Stimulated activated CD4-positive, alpha-beta T cell treated with anti-CD3 and anti-CD28 coated beads, Interleukin-4, amount 100 ng/mL, for 24 hours (primary cell): ENCODE results near the gene KASH5.
"Not testable (repeated sequence)": the region's sequence is repeated elsewhere in the genome, so short reads cannot be mapped to it uniquely, and the experiment has no call there.

Experiments used
- DNase-seq: peaks from one replicate; pipeline ENCODE4 v3.0.0-alpha.2; 2020

KASH5 gene

GRCh38 chr19:49362048-49362928, 25.8 kb upstream of the KASH5 start, which contains the start of gene TEAD2:
TSS of gene TEAD2 (minus strand) at chr19:49362416. CDS start at chr19:49360075, 2,341 bp downstream.
- DNase-seq, result no peak

DNA sequence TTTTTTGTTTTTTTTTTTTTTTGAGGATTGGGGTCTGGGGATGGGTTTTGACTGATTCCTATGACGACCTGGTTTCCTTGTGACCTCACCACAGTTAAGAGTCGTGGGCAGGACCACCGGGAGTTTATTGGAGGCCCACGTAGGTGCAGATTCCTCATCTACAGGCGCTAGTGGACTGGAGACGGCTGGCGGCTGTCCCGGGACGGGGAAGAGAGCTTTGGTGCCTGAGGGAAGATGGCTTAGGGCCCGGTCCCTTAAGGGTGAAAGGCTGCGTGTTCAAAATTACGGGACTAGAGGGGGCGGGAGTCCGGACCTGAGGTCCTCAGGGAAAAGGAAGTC, 25.2 kb upstream of the KASH5 start:
- no peak for DNase-seq

DNA sequence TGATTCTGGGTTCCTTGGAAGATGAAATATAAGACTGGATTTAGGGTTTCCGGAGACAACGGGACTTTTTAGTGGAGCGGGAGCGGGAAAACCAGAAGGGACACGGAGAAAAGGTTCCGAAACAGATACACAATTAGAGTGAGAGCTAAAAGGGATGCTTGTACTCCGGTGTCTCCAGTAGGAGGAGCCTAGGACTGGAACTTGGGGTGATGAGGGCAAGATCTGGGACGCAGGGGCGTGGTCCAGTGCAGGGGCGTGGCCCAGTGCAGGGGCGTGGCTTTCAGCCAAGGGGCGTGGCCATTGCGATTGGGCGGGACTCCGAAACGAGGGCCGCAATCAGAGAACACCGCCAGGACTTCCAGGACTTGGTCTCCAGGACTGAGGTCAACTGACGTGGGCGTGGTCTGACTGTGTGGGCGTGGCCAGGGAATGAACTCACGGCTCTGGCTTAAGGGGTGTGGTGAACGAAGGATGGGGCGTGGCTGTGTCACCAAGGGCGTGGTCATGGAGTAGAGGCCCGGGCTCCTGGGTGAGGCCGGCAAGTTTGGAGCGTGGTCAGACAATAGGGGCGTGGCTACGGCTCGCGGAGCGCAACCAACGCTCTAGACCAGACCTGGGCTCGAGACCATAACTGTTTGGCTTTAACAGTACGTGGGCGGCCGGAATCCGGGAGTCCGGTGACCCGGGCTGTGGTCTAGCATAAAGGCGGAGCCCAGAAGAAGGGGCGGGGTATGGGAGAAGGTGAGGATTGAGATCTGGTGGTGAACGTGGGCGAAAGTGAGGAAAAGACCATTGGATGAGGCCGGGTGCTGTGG, 24.6 kb upstream of the KASH5 start, which contains the start of gene DKKL1:
Gene DKKL1, plus strand, starts transcription at position 610 of the 815 bp plus-strand sequence. Its CDS starts 122 bp downstream, at position 732.
- DNase-seq, result peak; percentile 63

DNA sequence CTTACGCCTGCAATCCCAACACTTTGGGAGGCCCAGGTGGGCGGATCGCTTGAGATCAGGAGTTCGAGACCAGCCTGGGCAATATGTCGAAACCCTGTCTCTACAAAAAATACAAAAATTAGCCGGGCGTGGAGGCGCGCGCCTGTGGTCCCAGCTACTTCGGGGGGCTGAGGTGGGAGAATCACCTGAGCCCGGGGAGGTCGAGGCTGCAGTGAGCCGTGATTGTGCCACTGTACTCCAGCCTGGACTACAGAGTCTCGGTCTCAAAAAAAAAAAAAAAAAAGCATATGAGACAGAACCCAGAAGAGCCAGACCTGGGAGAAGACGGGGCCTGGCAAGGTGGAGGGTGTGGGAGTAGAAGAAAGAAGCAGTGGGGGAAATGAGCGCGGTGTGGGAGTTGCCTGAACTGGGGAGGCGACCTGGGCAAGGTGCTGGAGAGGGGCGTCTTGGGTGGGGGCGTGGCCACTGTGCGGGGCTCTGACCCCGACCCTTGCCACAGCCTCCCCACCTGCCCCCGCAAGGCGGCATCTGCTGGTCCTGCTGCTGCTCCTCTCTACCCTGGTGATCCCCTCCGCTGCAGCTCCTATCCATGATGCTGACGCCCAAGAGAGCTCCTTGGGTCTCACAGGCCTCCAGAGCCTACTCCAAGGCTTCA, 23.8 kb upstream of the KASH5 start:
- no peak for DNase-seq

DNA sequence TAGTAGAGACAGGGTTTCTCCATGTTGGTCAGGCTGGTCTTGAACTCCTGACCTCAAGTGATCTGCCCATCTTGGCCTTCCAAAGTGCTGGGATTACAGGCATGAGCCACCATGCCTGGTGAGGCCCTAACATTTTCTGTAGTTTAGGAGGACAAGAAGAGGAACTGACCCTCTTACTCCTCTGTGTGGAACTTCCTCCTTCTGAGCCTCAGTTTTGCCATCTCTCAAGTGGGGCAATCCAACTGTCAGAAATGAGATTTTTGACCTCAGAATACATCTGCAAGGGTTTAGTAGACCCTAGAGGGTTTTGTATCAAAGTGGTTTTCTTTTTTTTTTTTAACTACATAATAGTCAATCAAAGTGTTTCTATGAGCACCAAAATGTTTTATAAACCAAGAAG, 21.9 kb upstream of the KASH5 start:
- no peak for DNase-seq

DNA sequence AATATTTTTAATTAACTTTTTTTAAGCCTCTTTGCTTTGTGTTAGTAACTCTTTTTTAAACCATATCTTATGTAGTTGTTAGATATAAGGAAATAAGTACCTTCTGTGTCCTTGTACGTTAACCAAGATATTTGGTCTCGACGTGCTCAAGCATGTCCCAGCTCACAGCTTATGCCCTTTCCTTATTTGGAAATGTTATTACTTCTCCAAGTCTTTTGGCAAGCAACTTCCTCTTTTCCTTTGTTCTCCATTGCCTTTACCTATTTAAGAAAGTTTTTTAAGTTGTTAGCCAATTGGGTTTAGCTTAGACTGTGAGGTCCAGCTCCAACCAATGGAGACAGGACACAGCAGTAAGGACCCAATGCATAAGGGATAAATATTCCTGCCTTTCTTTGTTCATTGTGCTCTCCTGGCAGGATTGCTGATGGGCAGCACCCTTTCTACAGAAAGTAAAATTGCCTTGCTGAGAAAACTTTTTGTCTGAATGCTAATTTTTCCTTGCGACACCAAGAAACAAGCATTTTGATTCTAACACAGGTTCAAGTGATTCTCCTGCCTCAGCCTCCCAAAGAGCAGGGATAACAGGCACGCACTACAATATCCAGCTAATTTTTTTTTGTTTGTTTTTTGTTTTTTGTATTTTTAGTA, 19.2 kb upstream of the KASH5 start:
- DNase-seq, result no peak

DNA sequence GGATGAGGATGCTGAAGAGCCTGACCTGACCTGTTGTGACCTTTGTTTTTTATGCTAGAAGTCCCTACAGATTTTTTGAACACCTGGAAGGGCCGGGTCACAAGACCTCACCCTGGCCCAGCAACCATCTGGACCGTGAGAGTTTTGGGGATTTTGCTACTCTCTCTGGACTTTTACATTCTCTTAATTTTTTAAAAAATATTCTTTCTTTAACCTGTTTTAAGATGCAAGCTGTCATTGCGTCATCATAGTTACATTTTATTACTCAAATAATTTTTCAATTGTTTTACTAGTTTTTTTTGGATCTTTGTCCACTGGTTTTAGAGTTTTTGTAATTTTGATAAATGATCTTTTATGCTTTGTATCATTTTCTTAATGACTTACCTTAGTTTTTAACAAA, 16.9 kb upstream of the KASH5 start:
- no peak for DNase-seq

DNA sequence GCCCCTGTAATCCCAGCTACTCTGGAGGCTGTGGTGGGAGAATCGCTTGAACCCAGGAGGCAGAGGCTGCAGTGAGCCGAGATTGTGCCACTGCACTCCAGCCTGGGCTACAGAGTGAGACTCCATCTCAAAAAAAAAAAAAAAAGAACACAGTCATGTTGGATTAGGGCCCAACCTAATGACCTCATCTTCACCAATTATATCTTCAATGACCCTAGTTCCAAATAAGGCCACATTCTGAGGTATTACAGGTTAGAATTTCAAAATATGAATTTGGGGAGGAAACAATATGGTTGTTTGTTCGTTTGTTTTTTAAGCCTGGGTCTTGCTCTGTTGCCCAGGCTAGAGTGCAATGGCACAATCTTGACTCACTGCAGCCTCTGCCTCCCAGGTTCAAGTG, 14.9 kb upstream of the KASH5 start:
- not testable (repeated sequence) for DNase-seq

- DNase-seq, result no peak
These were observed 13.2 kb upstream of the KASH5 start for GRCh38 chr19:49374665-49375434.

DNA sequence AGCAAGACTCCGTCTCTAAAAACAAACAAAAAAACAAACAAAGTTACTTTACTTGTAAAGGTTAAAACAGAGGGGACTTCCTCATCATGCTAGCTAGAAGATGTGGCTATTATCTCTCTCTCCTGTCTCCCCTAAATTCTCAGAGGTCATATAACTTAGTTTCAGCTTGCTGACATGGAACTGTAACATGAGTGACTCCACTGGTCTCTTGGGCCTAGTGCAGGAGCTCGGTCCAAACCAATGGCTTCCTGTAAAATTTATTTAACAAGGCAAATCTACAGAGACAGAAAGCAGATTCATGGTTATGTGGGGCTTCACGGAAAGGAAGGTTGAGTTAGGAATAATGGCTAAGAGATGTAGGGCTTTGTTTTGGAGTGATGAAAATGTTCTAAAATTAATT, 9.5 kb upstream of the KASH5 start:
- DNase-seq, result no peak

DNA sequence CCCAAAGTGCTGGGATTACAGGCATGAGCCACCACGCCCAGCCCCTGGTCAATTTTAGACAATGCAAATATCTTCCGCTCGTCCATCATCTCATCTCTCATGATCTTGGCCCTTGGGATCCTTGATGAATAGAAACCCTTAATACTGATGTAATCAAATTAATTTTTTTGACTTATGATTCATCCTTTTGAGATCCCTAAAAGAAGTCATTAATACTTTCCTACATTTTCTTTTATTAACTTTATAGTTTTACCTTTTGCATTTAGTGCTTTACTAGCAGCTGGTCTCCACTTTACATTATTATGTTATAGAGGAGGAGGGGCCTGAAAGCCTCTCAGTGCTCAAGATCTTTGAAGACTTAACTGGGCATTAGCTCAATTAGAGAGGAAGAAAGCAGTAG, 7.7 kb upstream of the KASH5 start:
- no peak for DNase-seq

DNA sequence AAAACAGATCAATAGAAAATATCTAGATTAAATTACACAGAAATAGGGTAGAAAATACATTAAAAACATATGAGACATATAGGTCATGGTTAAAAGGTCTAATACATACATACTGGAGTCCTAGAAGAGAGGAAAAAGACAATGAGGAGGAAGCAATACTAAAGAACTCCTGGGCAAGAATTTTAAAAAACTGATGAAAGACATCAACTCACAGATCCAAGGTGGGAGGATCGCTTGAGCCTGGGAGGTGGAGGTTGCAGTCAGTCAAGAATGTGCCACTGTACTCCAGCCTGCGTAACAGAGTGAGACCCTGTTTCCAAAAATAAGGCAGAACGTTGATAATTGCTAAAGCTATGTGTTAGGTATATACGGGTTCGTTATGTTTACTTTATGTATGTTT, 5.4 kb upstream of the KASH5 start:
- DNase-seq, result no peak

- no peak for DNase-seq
These were observed 4.5 kb upstream of the KASH5 start for GRCh38 chr19:49383599-49383998.

DNA sequence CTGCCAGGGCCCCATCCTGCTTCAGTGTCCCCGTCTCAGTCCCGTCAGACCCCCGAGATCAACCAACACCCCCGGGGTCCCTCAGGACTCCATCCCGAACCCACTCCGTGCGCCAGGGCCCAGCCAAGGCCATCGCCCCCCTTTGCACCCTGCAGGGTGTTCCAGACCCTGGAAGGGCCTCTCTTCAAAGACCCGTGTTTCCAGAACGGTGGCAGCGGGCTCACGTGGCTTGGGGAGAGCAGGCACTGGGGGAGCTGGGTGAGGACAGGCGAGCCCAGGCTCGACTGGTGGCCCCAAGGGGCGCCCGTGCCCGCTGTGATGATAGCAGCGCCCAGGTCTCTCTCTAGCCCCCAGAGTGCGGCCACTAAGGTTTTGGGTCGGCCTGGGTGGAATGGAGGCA, 1.4 kb downstream of the KASH5 start:
- DNase-seq, result no peak

GRCh38 chr19:49390131-49390928, 2.3 kb downstream of the KASH5 start:
- DNase-seq, result no peak

GRCh38 chr19:49390929-49391359, 2.9 kb downstream of the KASH5 start:
- DNase-seq, result no peak

GRCh38 chr19:49391581-49392399, 3.7 kb downstream of the KASH5 start:
- peak; percentile 82 for DNase-seq

- no peak for DNase-seq
These were observed 5.8 kb downstream of the KASH5 start for GRCh38 chr19:49393881-49394280.

GRCh38 chr19:49395581-49396407, 7.7 kb downstream of the KASH5 start:
- DNase-seq, result no peak
